ENCODE data around the gene RAB19. TPM values are rescaled to one million over a fixed set of nuclear protein-coding genes. Genes with fewer than 3 reads are reported as not detected.

Gene RAB19
- total and polyA plus RNA-seq, 12 donors, result 0.44 TPM; not detected in 11

DNA sequence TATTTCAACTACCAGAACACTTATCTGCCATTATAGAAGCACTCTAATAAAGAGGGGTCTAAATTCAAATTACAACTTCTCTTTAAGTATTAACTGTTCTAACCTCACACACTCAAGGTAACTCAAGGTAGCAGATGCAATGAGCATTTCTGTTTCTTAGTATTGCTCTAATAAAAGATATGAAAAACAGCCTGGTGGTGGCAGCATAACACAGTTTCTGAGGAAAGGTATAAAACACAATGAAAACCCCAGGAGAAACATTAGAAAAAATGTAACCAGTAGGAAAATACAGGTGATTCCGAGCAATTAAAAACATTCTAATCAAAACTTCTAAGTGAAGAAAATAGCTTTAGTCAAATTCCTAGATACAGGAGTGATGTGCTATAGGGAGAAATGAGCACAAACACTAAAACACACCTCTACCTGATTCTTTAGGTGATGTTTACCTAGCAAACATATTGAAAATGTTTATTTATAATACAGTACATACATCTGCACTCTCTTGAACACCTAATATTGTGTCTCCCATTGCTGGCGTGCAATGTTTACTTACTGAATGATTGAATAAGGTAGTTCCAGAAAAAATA is 72.0 kb downstream of the RAB19 start:
- no peaks in the 10 kb centered on the region for H3K9me3 ChIP-seq (replicated peaks in 1 of 3)

DNA sequence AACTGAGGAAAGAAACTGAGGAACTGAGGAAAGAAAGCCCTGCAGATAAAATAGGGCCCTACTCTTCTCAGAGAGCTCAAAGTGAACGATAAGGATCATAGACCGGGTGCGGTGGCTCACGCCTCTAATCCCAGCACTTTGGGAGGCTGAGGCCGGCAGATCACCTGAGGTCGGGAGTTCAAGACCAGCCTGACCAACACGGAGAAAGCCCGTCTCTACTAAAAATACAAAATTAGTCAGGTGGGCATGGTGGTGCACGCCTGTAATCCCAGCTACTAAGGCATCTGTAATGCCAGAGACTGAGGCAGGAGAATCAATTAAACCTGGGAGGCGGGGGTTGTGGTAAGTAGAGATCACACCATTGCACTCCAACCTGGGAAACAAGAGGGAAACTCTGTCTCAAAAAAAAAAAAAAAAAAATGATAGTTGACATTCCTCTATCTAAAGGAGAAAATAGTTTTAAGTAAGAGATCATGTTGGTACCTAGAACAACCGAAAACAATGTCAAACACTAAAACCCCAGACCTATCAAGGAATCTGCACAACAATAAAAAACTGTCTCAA is 72.9 kb downstream of the RAB19 start:
- Histone ChIP-seq H3K36me3 (replicated peaks in 1 of 2) (no peaks in the 10 kb centered on the region), H3K4me3 (no peak overlapping the region), H3K27ac (no peak overlapping the region), H3K9me3 (replicated peaks in 1 of 3) (no peaks in the 10 kb centered on the region), H3K27me3 (no peaks in the 10 kb centered on the region), H3K4me1 (replicated peaks in 1 of 2) (peaks cover 10 to 33% of the 10 kb centered on the region in 2 donors)
- DNase-seq, result no peak
- intact Hi-C loops (cut with DNase I), result no loop called here
- no peak for TF ChIP-seq POLR2A (IDR thresholded peaks at IDR 0.05)
- TF ChIP-seq, protein P1, sequence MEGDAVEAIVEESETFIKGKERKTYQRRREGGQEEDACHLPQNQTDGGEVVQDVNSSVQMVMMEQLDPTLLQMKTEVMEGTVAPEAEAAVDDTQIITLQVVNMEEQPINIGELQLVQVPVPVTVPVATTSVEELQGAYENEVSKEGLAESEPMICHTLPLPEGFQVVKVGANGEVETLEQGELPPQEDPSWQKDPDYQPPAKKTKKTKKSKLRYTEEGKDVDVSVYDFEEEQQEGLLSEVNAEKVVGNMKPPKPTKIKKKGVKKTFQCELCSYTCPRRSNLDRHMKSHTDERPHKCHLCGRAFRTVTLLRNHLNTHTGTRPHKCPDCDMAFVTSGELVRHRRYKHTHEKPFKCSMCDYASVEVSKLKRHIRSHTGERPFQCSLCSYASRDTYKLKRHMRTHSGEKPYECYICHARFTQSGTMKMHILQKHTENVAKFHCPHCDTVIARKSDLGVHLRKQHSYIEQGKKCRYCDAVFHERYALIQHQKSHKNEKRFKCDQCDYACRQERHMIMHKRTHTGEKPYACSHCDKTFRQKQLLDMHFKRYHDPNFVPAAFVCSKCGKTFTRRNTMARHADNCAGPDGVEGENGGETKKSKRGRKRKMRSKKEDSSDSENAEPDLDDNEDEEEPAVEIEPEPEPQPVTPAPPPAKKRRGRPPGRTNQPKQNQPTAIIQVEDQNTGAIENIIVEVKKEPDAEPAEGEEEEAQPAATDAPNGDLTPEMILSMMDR (IDR thresholded peaks at IDR 0.05), result no peak
- 76 to 85% (median 82%) methylated on average over 11 of the region's 11 CpGs for WGBS, 4 donors

More for the DNA sequence above, 72.0 kb downstream of the RAB19 start:
- Histone ChIP-seq H3K36me3 (replicated peaks in 1 of 2) (peaks cover 0 to 4% of the 10 kb centered on the region in 2 donors), H3K4me3 (no peak overlapping the region), H3K4me1 (replicated peaks in 1 of 2) (peaks cover 10 to 33% of the 10 kb centered on the region in 2 donors), H3K27me3 (no peaks in the 10 kb centered on the region), H3K27ac (no peak overlapping the region)
- 31 to 53% (median 47%) methylated on average over 2 of the region's 2 CpGs for WGBS, 4 donors
- TF ChIP-seq POLR2A (IDR thresholded peaks at IDR 0.05), result no peak
- TF ChIP-seq, protein P1 (IDR thresholded peaks at IDR 0.05), result peak; percentile 30 to 62 (median 47)
- peak in 6 of 7 donors; percentile 24 to 60 (median 50) for DNase-seq
- intact Hi-C loops (cut with DNase I), result no loop called here

Small RNA genes within 50 kb of the gene (small RNA-seq; reads per million reads assigned to genes)
- gene RNA5SP247 (0 to 0.12 reads per million in 2 donors), gene RNA5SP248 (63.5 to 120 reads per million in 2 donors)

Other genes starting within 250 kb of the RAB19 start
- 10 to 100 TPM in 1 of 9 donors, 1 to 10 TPM in 8; 3.6 to 10.5 (median 5.4) TPM for gene KDM7A, start 227.1 kb upstream of the RAB19 start, total RNA-seq
- gene KDM7A, start 227.1 kb upstream of the RAB19 start, polyA plus RNA-seq, result 1 to 10 TPM; 1.4 to 3.4 (median 1.7) TPM
- gene SLC37A3, start 5.5 kb upstream of the RAB19 start, total RNA-seq, result 10 to 100 TPM; 20.6 to 33.4 (median 23.6) TPM
- 10 to 100 TPM; 16.3 to 23.9 (median 20.8) TPM for gene SLC37A3, start 5.5 kb upstream of the RAB19 start, polyA plus RNA-seq
- 100 to 1,000 TPM in 1 of 9 donors, 10 to 100 TPM in 8; 48.7 to 105 (median 63.2) TPM for gene MKRN1, start 75.4 kb downstream of the RAB19 start, total RNA-seq
- gene MKRN1, start 75.4 kb downstream of the RAB19 start, polyA plus RNA-seq, result 10 to 100 TPM; 43.7 to 64.0 (median 49.4) TPM
- 10 to 100 TPM in 1 of 9 donors, 1 to 10 TPM in 8; 4.1 to 10.9 (median 6.0) TPM for gene DENND2A, start 236.8 kb downstream of the RAB19 start, total RNA-seq
- 1 to 10 TPM; 3.0 to 8.4 (median 5.5) TPM for gene DENND2A, start 236.8 kb downstream of the RAB19 start, polyA plus RNA-seq